GM19240 (cell line): ENCODE measurements around the gene GNG8.

ENCODE experiments used
- DNase-seq: peaks from one replicate; pipeline ENCODE4 v3.0.0; 2011; ENCODE audit warnings: low spot score; ENCODE audit not compliant: insufficient read length

GNG8 gene

GRCh38 chr19:46635920-46636761 lies at the start of gene GNG8:
Gene GNG8, minus strand, starts transcription at chr19:46636202. Its CDS starts 1,520 bp downstream, at chr19:46634682.
- DNase-seq: no peak

GRCh38 chr19:46685189-46685588 lies 49.2 kb upstream of the GNG8 start:
- no peak for DNase-seq

GRCh38 chr19:46678110-46678732 lies 42.2 kb upstream of the GNG8 start:
- peak; percentile 69 for DNase-seq

- DNase-seq: no peak
Measured at GRCh38 chr19:46674416-46675178, 38.6 kb upstream of the GNG8 start.

- DNase-seq: no peak
Measured at GRCh38 chr19:46670813-46671212, 34.8 kb upstream of the GNG8 start.

GRCh38 chr19:46668662-46669061 lies 32.7 kb upstream of the GNG8 start:
- no peak for DNase-seq

GRCh38 chr19:46665072-46665471 lies 29.1 kb upstream of the GNG8 start:
- no peak for DNase-seq

GRCh38 chr19:46661735-46662592 lies 26.0 kb upstream of the GNG8 start:
- peak; percentile 81 for DNase-seq

GRCh38 chr19:46661020-46661731 lies 25.2 kb upstream of the GNG8 start, which contains the start of gene DACT3:
Gene DACT3, minus strand, starts transcription at chr19:46661182. Its CDS starts 118 bp downstream, at chr19:46661064.
- DNase-seq: peak; percentile 98

- DNase-seq: no peak
Measured at GRCh38 chr19:46660551-46661019, 24.6 kb upstream of the GNG8 start.

- no peak for DNase-seq
Measured at GRCh38 chr19:46660008-46660517, 24.1 kb upstream of the GNG8 start.

GRCh38 chr19:46659151-46660007 lies 23.4 kb upstream of the GNG8 start:
- DNase-seq: no peak

GRCh38 chr19:46656541-46656940 lies 20.5 kb upstream of the GNG8 start:
- DNase-seq: no peak

GRCh38 chr19:46654621-46655152 lies 18.7 kb upstream of the GNG8 start:
- no peak for DNase-seq

- DNase-seq: no peak
Measured at GRCh38 chr19:46650445-46650844, 14.4 kb upstream of the GNG8 start.

- DNase-seq: no peak
Measured at GRCh38 chr19:46648961-46649960, 13.3 kb upstream of the GNG8 start.
